ENCODE measurements around the gene TM2D1. TPM values are rescaled to one million over a fixed set of nuclear protein-coding genes. Genes with fewer than 3 reads are reported as not detected.

TM2D1 gene
- polyA plus RNA-seq, 1 donor from 2014 or later: 161 TPM

GRCh38 chr1:61699911-61700851, 24.8 kb downstream of the TM2D1 start:
- no peak overlapping the region for H3K4me3 ChIP-seq (ENCODE audit: low read length)
- H3F3A ChIP-seq (ENCODE audit: insufficient read depth, low read length, poor library complexity, severe bottlenecking): no peaks in the 10 kb centered on the region
- no peaks in the 10 kb centered on the region for H3K27me3 ChIP-seq (ENCODE audit: insufficient read depth, low read depth, low read length)
- no peak overlapping the region for H3K27ac ChIP-seq (ENCODE audit: low read length)
- no peaks in the 10 kb centered on the region for H3K9me3 ChIP-seq (ENCODE audit: low read length)
- no peak for TF ChIP-seq REST (IDR thresholded peaks at IDR 0.05; ENCODE audit: borderline replicate concordance)
- no peak for TF ChIP-seq CTCF (IDR thresholded peaks at IDR 0.05; ENCODE audit: poor library complexity, severe bottlenecking)
- no peak for TF ChIP-seq EP300 (conservative IDR thresholded peaks at IDR 0.05; ENCODE audit: poor library complexity, severe bottlenecking)
- no peak for TF ChIP-seq MXI1 (conservative IDR thresholded peaks at IDR 0.05; ENCODE audit: poor library complexity, severe bottlenecking)
- TF ChIP-seq RAD21 (conservative IDR thresholded peaks at IDR 0.05): no peak
- TF ChIP-seq TAF1 (IDR thresholded peaks at IDR 0.05; ENCODE audit: low read depth): no peak
- peaks cover 5% of the 10 kb centered on the region for H3K36me3 ChIP-seq (ENCODE audit: insufficient read depth, low read length)
- H3K79me2 ChIP-seq (replicated peaks; ENCODE audit: insufficient read depth, low read length): no peaks in the 10 kb centered on the region
- no peak overlapping the region for H3K9ac ChIP-seq (ENCODE audit: low read length)
- no peak overlapping the region for H3K4me2 ChIP-seq (ENCODE audit: low read length)
- H2AFZ ChIP-seq (ENCODE audit: low read depth, low read length): no peak overlapping the region
- no peaks in the 10 kb centered on the region for H3K9me2 ChIP-seq (ENCODE audit: insufficient read depth, low read length)
- H4K20me1 ChIP-seq (ENCODE audit: insufficient read depth): no peaks in the 10 kb centered on the region

GRCh38 chr1:61692155-61692800, 32.7 kb downstream of the TM2D1 start:
- H3F3A ChIP-seq (ENCODE audit: insufficient read depth, low read length, poor library complexity, severe bottlenecking): no peaks in the 10 kb centered on the region
- peaks cover 4% of the 10 kb centered on the region for H3K36me3 ChIP-seq (ENCODE audit: insufficient read depth, low read length)
- H2AFZ ChIP-seq (ENCODE audit: low read depth, low read length): no peak overlapping the region
- H3K79me2 ChIP-seq (replicated peaks; ENCODE audit: insufficient read depth, low read length): no peaks in the 10 kb centered on the region
- H3K27ac ChIP-seq (ENCODE audit: low read length): no peak overlapping the region
- no peak for TF ChIP-seq RAD21 (conservative IDR thresholded peaks at IDR 0.05)
- TF ChIP-seq POLR2AphosphoS5 (IDR thresholded peaks at IDR 0.05): no peak
- TF ChIP-seq REST (IDR thresholded peaks at IDR 0.05; ENCODE audit: borderline replicate concordance): no peak
- no peaks in the 10 kb centered on the region for H3K9me3 ChIP-seq (ENCODE audit: low read length)
- H3K9ac ChIP-seq (ENCODE audit: low read length): no peak overlapping the region
- H3K27me3 ChIP-seq (ENCODE audit: insufficient read depth, low read depth, low read length): no peaks in the 10 kb centered on the region
- H3K9me2 ChIP-seq (ENCODE audit: insufficient read depth, low read length): no peaks in the 10 kb centered on the region
- no peak overlapping the region for H3K4me2 ChIP-seq (ENCODE audit: low read length)
- H4K20me1 ChIP-seq (ENCODE audit: insufficient read depth): no peaks in the 10 kb centered on the region
- no peak overlapping the region for H3K4me3 ChIP-seq (ENCODE audit: low read length)

All from neural cell (in vitro differentiated cells).